SK-N-SH treated with all-trans-retinoic acid at 6 μM for 48 hours (cell line): ENCODE results near the gene FCGR1A.
"Not testable (repeated sequence)": the region's sequence is repeated elsewhere in the genome, so short reads cannot be mapped to it uniquely, and the experiment has no call there.

Experiments used
- ARNTL ChIP-seq: fragments of 450-650 bp; formaldehyde crosslinking; IDR thresholded peaks from 2 replicates; pipeline ENCODE4 v1.5.0; 2020; ENCODE audit warnings: low read depth, mild to moderate bottlenecking, moderate library complexity, borderline replicate concordance
- ESRRG ChIP-seq: fragments of 250-450 bp; sonication (Bioruptor Pico); IDR thresholded peaks from 2 replicates; pipeline ENCODE4 v1.6.1; 2021; ENCODE audit warnings: mild to moderate bottlenecking
- GLIS3 ChIP-seq: fragments of 250-450 bp; sonication (Bioruptor Pico); IDR thresholded peaks from 2 replicates; pipeline ENCODE4 v1.5.0; 2020; ENCODE audit warnings: mild to moderate bottlenecking, moderate library complexity
- PATZ1 ChIP-seq: fragments of 250-450 bp; sonication (Bioruptor Pico); IDR thresholded peaks from 2 replicates; pipeline ENCODE4 v1.8.0; 2020; ENCODE audit warnings: mild to moderate bottlenecking, moderate library complexity, borderline replicate concordance
- RARB ChIP-seq: fragments of 250-450 bp; sonication (Bioruptor Pico); IDR thresholded peaks from 2 replicates; pipeline ENCODE4 v1.8.0; 2021; ENCODE audit warnings: mild to moderate bottlenecking, moderate library complexity
- SNAI2 ChIP-seq: fragments of 250-450 bp; sonication (Bioruptor Pico); IDR thresholded peaks from 2 replicates; pipeline ENCODE4 v1.5.0; 2020; ENCODE audit warnings: mild to moderate bottlenecking, moderate library complexity
- TCF4 ChIP-seq: fragments of 250-450 bp; sonication (Bioruptor Pico); IDR thresholded peaks from 2 replicates; pipeline ENCODE4 v1.8.0; 2021; ENCODE audit warnings: mild to moderate bottlenecking, moderate library complexity, borderline replicate concordance
- TOX ChIP-seq: fragments of 250-450 bp; sonication (Bioruptor Pico); IDR thresholded peaks from 2 replicates; pipeline ENCODE4 v1.8.0; 2021; ENCODE audit warnings: mild to moderate bottlenecking, moderate library complexity, borderline replicate concordance
- ZFP3 ChIP-seq: fragments of 250-450 bp; sonication (Bioruptor Pico); IDR thresholded peaks from 2 replicates; pipeline ENCODE4 v1.5.0; 2020; ENCODE audit warnings: mild to moderate bottlenecking, moderate library complexity
- ZNF565 ChIP-seq: fragments of 450-650 bp; formaldehyde crosslinking; conservative IDR thresholded peaks from 2 replicates; pipeline ENCODE4 v1.5.0; 2020; ENCODE audit warnings: low read depth, mild to moderate bottlenecking, moderate library complexity
- ZNF8 ChIP-seq: fragments of 450-650 bp; formaldehyde crosslinking; IDR thresholded peaks from 2 replicates; pipeline ENCODE4 v1.5.0; 2020; ENCODE audit warnings: mild to moderate bottlenecking, moderate library complexity

- TF ChIP-seq ZFP3; ESRRG; RARB (CRISPR knock-in tag); ZNF565 (CRISPR knock-in tag); TOX; GLIS3; PATZ1 (CRISPR knock-in tag); ZNF8 (CRISPR knock-in tag); ARNTL (CRISPR knock-in tag); TCF4; SNAI2 (CRISPR knock-in tag): not testable (repeated sequence)
These were observed 795 bp downstream of the FCGR1A start for GRCh38 chr1:149783289-149783688.
